Testis (tissue), 2 donors: Measurements from ENCODE around the gene SCARF1.

Source experiments
- POLR2A ChIP-seq: fragments of 450-650 bp; IDR thresholded peaks from one replicate; pipeline ENCODE4 v1.6.1; 2017; ENCODE audit warnings: antibody characterized with exemption, mild to moderate bottlenecking, moderate library complexity
- TF ChIP-seq, protein P1 (sequence below), 3 experiments: fragments of 450-650 bp in 2 of 3; fragments of 200-600 bp in 1 of 3; sonication (generic) in 1 of 3; IDR thresholded peaks; one replicate each; pipeline ENCODE4 v1.5.1; 2016 to 2019; ENCODE audit warnings: antibody characterized with exemption in 3 of 3, mild to moderate bottlenecking in 2 of 3, moderate library complexity in 1 of 3

DNA sequence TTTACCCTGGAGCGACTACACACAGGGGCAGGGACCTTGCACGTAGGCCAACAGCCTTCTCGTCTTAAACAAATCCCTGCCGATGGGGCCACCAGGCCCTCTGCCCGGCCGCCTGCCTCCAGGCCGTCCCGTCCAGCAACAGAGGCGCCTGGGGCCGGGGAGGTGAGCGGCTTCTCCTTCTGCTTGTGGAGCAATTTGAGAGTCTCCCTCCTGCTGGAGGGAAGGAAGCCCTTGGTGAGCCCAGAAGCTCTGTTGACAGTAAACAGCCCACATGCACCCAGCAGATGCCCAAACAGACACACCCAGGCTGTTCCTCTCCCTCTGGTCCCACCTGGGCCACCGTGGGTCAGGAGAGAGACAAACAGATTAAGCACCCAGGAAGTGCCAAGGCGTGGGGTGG, 25.0 kb downstream of the SCARF1 start:
- TF ChIP-seq, protein P1, sequence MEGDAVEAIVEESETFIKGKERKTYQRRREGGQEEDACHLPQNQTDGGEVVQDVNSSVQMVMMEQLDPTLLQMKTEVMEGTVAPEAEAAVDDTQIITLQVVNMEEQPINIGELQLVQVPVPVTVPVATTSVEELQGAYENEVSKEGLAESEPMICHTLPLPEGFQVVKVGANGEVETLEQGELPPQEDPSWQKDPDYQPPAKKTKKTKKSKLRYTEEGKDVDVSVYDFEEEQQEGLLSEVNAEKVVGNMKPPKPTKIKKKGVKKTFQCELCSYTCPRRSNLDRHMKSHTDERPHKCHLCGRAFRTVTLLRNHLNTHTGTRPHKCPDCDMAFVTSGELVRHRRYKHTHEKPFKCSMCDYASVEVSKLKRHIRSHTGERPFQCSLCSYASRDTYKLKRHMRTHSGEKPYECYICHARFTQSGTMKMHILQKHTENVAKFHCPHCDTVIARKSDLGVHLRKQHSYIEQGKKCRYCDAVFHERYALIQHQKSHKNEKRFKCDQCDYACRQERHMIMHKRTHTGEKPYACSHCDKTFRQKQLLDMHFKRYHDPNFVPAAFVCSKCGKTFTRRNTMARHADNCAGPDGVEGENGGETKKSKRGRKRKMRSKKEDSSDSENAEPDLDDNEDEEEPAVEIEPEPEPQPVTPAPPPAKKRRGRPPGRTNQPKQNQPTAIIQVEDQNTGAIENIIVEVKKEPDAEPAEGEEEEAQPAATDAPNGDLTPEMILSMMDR (IDR thresholded peaks at IDR 0.05): no peak
- TF ChIP-seq POLR2A: no peak
